Measurements from ENCODE around the gene CYLD. TPM values are rescaled to one million over a fixed set of nuclear protein-coding genes. Genes with fewer than 3 reads are reported as not detected.

CYLD gene
- total and polyA plus RNA-seq, 2 donors (not counting 3 experiments of a cell fraction or from before 2014, with no cell fraction given), result 7.4 to 21.5 TPM

- peak overlapping the region; percentile 64 for H3K4me2 ChIP-seq (ENCODE audit: insufficient read depth, low read length)
- TF ChIP-seq MAX (IDR thresholded peaks at IDR 0.05; ENCODE audit: insufficient read depth, insufficient read length), result no peak
- peak; percentile 12 for TF ChIP-seq FOS (IDR thresholded peaks at IDR 0.05; ENCODE audit: borderline replicate concordance, insufficient read depth, low read length)
- TF ChIP-seq POLR2A (IDR thresholded peaks at IDR 0.05; ENCODE audit: low read depth, low read length), result no peak
- peak; percentile 59 for TF ChIP-seq GATA2 (IDR thresholded peaks at IDR 0.05; ENCODE audit: insufficient read depth, insufficient read length, low read depth, low read length)
- H3K9me3 ChIP-seq (replicated peaks; ENCODE audit: control insufficient read depth, insufficient read depth, low read length), result peaks cover 2% of the 10 kb centered on the region
- CTCF ChIA-PET, result no interaction called here
- no peaks in the 10 kb centered on the region for H4K20me1 ChIP-seq (replicated peaks; ENCODE audit: control insufficient read depth, extremely low read depth, insufficient read depth, low read length)
- intact Hi-C loops (cut with micrococcal nuclease), result no loop called here
- peak overlapping the region; percentile 55 for H3K27ac ChIP-seq (ENCODE audit: insufficient read depth, low read depth, low read length)
- no peaks in the 10 kb centered on the region for H3K9me1 ChIP-seq (replicated peaks; ENCODE audit: control insufficient read depth, extremely low read depth, insufficient read depth, low read length)
- no peaks in the 10 kb centered on the region for H3K36me3 ChIP-seq (ENCODE audit: control insufficient read depth in 2 of 2, extremely low read depth in 1 of 2, insufficient read depth in 2 of 2, low read length in 2 of 2)
- peak; percentile 58 for DNase-seq (ENCODE audit: low read depth, low spot score)
- H3K4me1 ChIP-seq (ENCODE audit: control insufficient read depth, extremely low read depth, insufficient read depth, low read length), result peaks cover 6% of the 10 kb centered on the region
- H2AFZ ChIP-seq (ENCODE audit: low read depth, low read length), result peak overlapping the region; percentile 46
- H3K4me3 ChIP-seq (replicated peaks in 1 of 3; ENCODE audit: insufficient read depth in 1 of 3, low read depth in 1 of 3, low read length in 3 of 3), result no peak overlapping the region
- POLR2A ChIA-PET, result no interaction called here
- no peak for FAIRE-seq
- no TSS peak for BruUV-seq (replicated peaks)
- H3K9ac ChIP-seq (replicated peaks; ENCODE audit: extremely low read depth, insufficient read depth, low read length), result no peak overlapping the region
- H3K27me3 ChIP-seq (ENCODE audit: control insufficient read depth in 2 of 2, insufficient read depth in 2 of 2, low read length in 2 of 2), result no peaks in the 10 kb centered on the region
- dilution Hi-C loops (cut with MboI; ENCODE audit: extremely low pct_ligation_motif_present, low sequenced_read_pairs), result no loop called here
- no peaks in the 10 kb centered on the region for H3K79me2 ChIP-seq (ENCODE audit: control insufficient read depth, insufficient read depth, low read length)
These were observed 36.3 kb upstream of the CYLD start for GRCh38 chr16:50705436-50706110.

GRCh38 chr16:50706250-50706649, 35.6 kb upstream of the CYLD start:
- Histone ChIP-seq H3K4me1 (ENCODE audit: control insufficient read depth, extremely low read depth, insufficient read depth, low read length) (peaks cover 6% of the 10 kb centered on the region), H4K20me1 (replicated peaks; ENCODE audit: control insufficient read depth, extremely low read depth, insufficient read depth, low read length) (no peaks in the 10 kb centered on the region), H3K9ac (replicated peaks; ENCODE audit: extremely low read depth, insufficient read depth, low read length) (no peak overlapping the region), H3K79me2 (ENCODE audit: control insufficient read depth, insufficient read depth, low read length) (no peaks in the 10 kb centered on the region), H3K27ac (ENCODE audit: insufficient read depth, low read depth, low read length) (peak overlapping the region; percentile 32), H3K36me3 (ENCODE audit: control insufficient read depth in 2 of 2, extremely low read depth in 1 of 2, insufficient read depth in 2 of 2, low read length in 2 of 2) (no peaks in the 10 kb centered on the region), H2AFZ (ENCODE audit: low read depth, low read length) (no peak overlapping the region), H3K9me3 (replicated peaks; ENCODE audit: control insufficient read depth, insufficient read depth, low read length) (peaks cover 2% of the 10 kb centered on the region), H3K4me2 (ENCODE audit: insufficient read depth, low read length) (no peak overlapping the region), H3K27me3 (ENCODE audit: control insufficient read depth in 2 of 2, insufficient read depth in 2 of 2, low read length in 2 of 2) (no peaks in the 10 kb centered on the region), H3K9me1 (replicated peaks; ENCODE audit: control insufficient read depth, extremely low read depth, insufficient read depth, low read length) (no peaks in the 10 kb centered on the region), H3K4me3 (replicated peaks in 1 of 3; ENCODE audit: insufficient read depth in 1 of 3, low read depth in 1 of 3, low read length in 3 of 3) (no peak overlapping the region)
- dilution Hi-C loops (cut with MboI; ENCODE audit: extremely low pct_ligation_motif_present, low sequenced_read_pairs), result no loop called here
- intact Hi-C loops (cut with micrococcal nuclease), result no loop called here
- POLR2A ChIA-PET, result no interaction called here
- BruUV-seq (replicated peaks), result no TSS peak
- FAIRE-seq (no peak), DNase-seq (ENCODE audit: low read depth, low spot score) (no peak)
- TF ChIP-seq MYC (IDR thresholded peaks at IDR 0.05; ENCODE audit: low read depth, low read length), result no peak
- CTCF ChIA-PET, result no interaction called here

All from endothelial cell of umbilical vein (primary cell).